Stomach (tissue), 9 donors: ENCODE results near the gene TLE6. TPM values are rescaled to one million over a fixed set of nuclear protein-coding genes. Genes with fewer than 3 reads are reported as not detected.

Experiments used
- DNase-seq, 2 donors: peaks; one replicate each; pipeline versions ENCODE4 v3.0.0 to v3.0.0-alpha.2; 2013 to 2019
- H3K27ac ChIP-seq, 5 donors: fragments of 200-600 bp in 4 of 5; sonication (generic) in 4 of 5; one replicate each; pipeline ENCODE4 v1.5.1; 2013 to 2019; ENCODE audit warnings: mild to moderate bottlenecking in 1 of 5, moderate library complexity in 1 of 5
- H3K27me3 ChIP-seq, 3 donors: fragments of 200-600 bp; sonication (generic); one replicate each; pipeline ENCODE4 v1.5.1; 2017 to 2019; ENCODE audit warnings: mixed run types in 1 of 3
- H3K36me3 ChIP-seq, 4 donors: fragments of 200-600 bp; sonication (generic); 1 replicate in 3 of 4; 2 replicates in 1 of 4; pipeline ENCODE4 v1.5.1; 2016 to 2019
- H3K4me1 ChIP-seq, 4 donors: fragments of 200-600 bp; sonication (generic); one replicate each; pipeline ENCODE4 v1.5.1; 2016 to 2019
- H3K4me3 ChIP-seq, 4 donors: fragments of 200-600 bp; sonication (generic) in 3 of 4; one replicate each; pipeline ENCODE4 v1.5.1; 2016 to 2019; ENCODE audit warnings: mild to moderate bottlenecking in 1 of 4
- H3K9me3 ChIP-seq, 4 donors: fragments of 200-600 bp; sonication (generic); one replicate each; pipeline ENCODE4 v1.5.1; 2016 to 2019
- CTCF ChIP-seq, 7 experiments: fragments of 450-650 bp in 4 of 7; fragments of 200-600 bp in 3 of 7; sonication (generic) in 3 of 7; IDR thresholded peaks; one replicate each; pipeline ENCODE4 v1.5.1; 2016 to 2019; ENCODE audit warnings: antibody characterized with exemption in 7 of 7, control low read depth in 2 of 7, mild to moderate bottlenecking in 1 of 7
- EP300 ChIP-seq: sonication (generic); formaldehyde crosslinking; IDR thresholded peaks from one replicate; pipeline ENCODE4 v1.6.1; 2017; ENCODE audit warnings: antibody characterized with exemption
- POLR2A ChIP-seq, 4 donors: fragments of 450-650 bp; IDR thresholded peaks; one replicate each; pipeline ENCODE4 v1.6.1; 2016; ENCODE audit warnings: antibody characterized with exemption in 4 of 4, control low read depth in 2 of 4, mild to moderate bottlenecking in 1 of 4, moderate library complexity in 1 of 4
- POLR2AphosphoS5 ChIP-seq, 3 donors: sonication (generic); formaldehyde crosslinking; IDR thresholded peaks; one replicate each; pipeline ENCODE4 v1.6.1; 2016; ENCODE audit warnings: antibody characterized with exemption in 3 of 3
- WGBS, 5 donors: extraction: QIAGEN DNeasy Blood & Tissue Kit in 3 of 5; methylation state at CpG; one replicate each; pipeline versions ENCODE4 v1.1.5 to v1.1.7; 2013 to 2018; 5-methylcytosine and 5-hydroxymethylcytosine counted together
- intact Hi-C: fragments of 100-400 bp; cut with DNase I; formaldehyde crosslinking; loops from one replicate; pipeline ENCODE4 v1.15.1; 2023; ENCODE audit warnings: low total_unique reads
- polyA plus RNA-seq, 3 donors: library from polyadenylated mRNA; stranded (reverse); fragments of 200-250 nt; gene quantifications; one replicate each; pipeline ENCODE4 v1.2.3, GENCODE V29; 2013
- total RNA-seq, 5 donors: library from RNA; depleted of rRNA; stranded (reverse); fragments of >200 nt; gene quantifications; one replicate each; pipeline versions ENCODE4 v1.1.0 to v1.2.3, GENCODE V29; 2014 to 2016
- donor health status: healthy with polysubstance abuse.
- donor health status: Bipolar disorder and iron deficiency.
- donor health status: healthy.

Gene TLE6
- total and polyA plus RNA-seq, 8 donors = 0.31 to 7.0 (median 2.7) TPM; not detected in 1

GRCh38 chr19:3024870-3025548 is 47.6 kb downstream of the TLE6 start:
- peak in 1 of 2 donors; percentile 44 for DNase-seq
- intact Hi-C loops = no loop called here

GRCh38 chr19:3025549-3025886 is 48.2 kb downstream of the TLE6 start:
- H3K4me1 ChIP-seq = peaks cover 14 to 32% (median 24%) of the 10 kb centered on the region in 4 donors
- no peak for TF ChIP-seq POLR2AphosphoS5 (IDR thresholded peaks at IDR 0.05)
- TF ChIP-seq POLR2A (IDR thresholded peaks at IDR 0.05) = no peak
- no peak for TF ChIP-seq EP300
- H3K4me3 ChIP-seq = no peak overlapping the region
- peaks cover 0 to 49% (median 8%) of the 10 kb centered on the region in 3 donors for H3K27me3 ChIP-seq
- H3K27ac ChIP-seq = no peak overlapping the region
- peak in 1 of 2 donors; percentile 63 for DNase-seq
- H3K9me3 ChIP-seq = no peaks in the 10 kb centered on the region
- peaks cover 0 to 14% (median 0%) of the 10 kb centered on the region in 4 donors for H3K36me3 ChIP-seq
- intact Hi-C loops = no loop called here
- WGBS, 5 donors = 79 to 94% (median 82%) methylated on average over 9 of the region's 9 CpGs

More at GRCh38 chr19:3024870-3025548, 47.6 kb downstream of the TLE6 start:
- Histone ChIP-seq H3K4me3 (no peak overlapping the region), H3K27me3 (peaks cover 0 to 44% (median 8%) of the 10 kb centered on the region in 3 donors), H3K36me3 (peaks cover 0 to 14% (median 0%) of the 10 kb centered on the region in 4 donors), H3K27ac (no peak overlapping the region), H3K4me1 (peaks cover 14 to 28% (median 22%) of the 10 kb centered on the region in 4 donors), H3K9me3 (no peaks in the 10 kb centered on the region)
- TF ChIP-seq POLR2A (IDR thresholded peaks at IDR 0.05) (no peak), POLR2AphosphoS5 (IDR thresholded peaks at IDR 0.05) (no peak), EP300 (no peak), CTCF (IDR thresholded peaks at IDR 0.05) (no peak)
- WGBS, 5 donors = 56 to 79% (median 67%) methylated on average over 21 to 30 of the region's 30 CpGs

GRCh38 chr19:3026768-3027167 is 49.4 kb downstream of the TLE6 start:
- WGBS, 5 donors = 82 to 94% (median 93%) methylated on average over 1 of the region's 1 CpG
- Histone ChIP-seq H3K27me3 (peaks cover 0 to 50% (median 8%) of the 10 kb centered on the region in 3 donors), H3K4me1 (peaks cover 14 to 32% (median 24%) of the 10 kb centered on the region in 4 donors), H3K9me3 (no peaks in the 10 kb centered on the region), H3K36me3 (peaks cover 0 to 14% (median 0%) of the 10 kb centered on the region in 4 donors), H3K4me3 (no peak overlapping the region), H3K27ac (no peak overlapping the region)
- intact Hi-C loops = no loop called here
- TF ChIP-seq CTCF (IDR thresholded peaks at IDR 0.05) = no peak
- TF ChIP-seq POLR2A (IDR thresholded peaks at IDR 0.05) = no peak
- TF ChIP-seq POLR2AphosphoS5 (IDR thresholded peaks at IDR 0.05) = no peak
- TF ChIP-seq EP300 = no peak
- no peak for DNase-seq

GRCh38 chr19:3027292-3027691 is 49.9 kb downstream of the TLE6 start:
- H3K27ac ChIP-seq = peak overlapping the region in 3 of 5 donors; percentile 23 to 80 (median 65)
- WGBS, 5 donors = 70 to 84% (median 83%) methylated on average over 2 of the region's 2 CpGs

More at GRCh38 chr19:3027292-3027691, 49.9 kb downstream of the TLE6 start:
- DNase-seq = no peak
- H3K4me3 ChIP-seq = no peak overlapping the region
- intact Hi-C loops = no loop called here
- peaks cover 14 to 32% (median 24%) of the 10 kb centered on the region in 4 donors for H3K4me1 ChIP-seq
- TF ChIP-seq POLR2A (IDR thresholded peaks at IDR 0.05) = no peak
- TF ChIP-seq POLR2AphosphoS5 (IDR thresholded peaks at IDR 0.05) = no peak
- no peak for TF ChIP-seq CTCF (IDR thresholded peaks at IDR 0.05)
- peaks cover 0 to 14% (median 0%) of the 10 kb centered on the region in 4 donors for H3K36me3 ChIP-seq
- peaks cover 0 to 50% (median 8%) of the 10 kb centered on the region in 3 donors for H3K27me3 ChIP-seq
- no peaks in the 10 kb centered on the region for H3K9me3 ChIP-seq
